ENCODE measurements around the gene MBNL3.
A peak's percentile ranks its signal among the peaks of the same experiment; 100 is the strongest.

The MBNL3 gene

DNA sequence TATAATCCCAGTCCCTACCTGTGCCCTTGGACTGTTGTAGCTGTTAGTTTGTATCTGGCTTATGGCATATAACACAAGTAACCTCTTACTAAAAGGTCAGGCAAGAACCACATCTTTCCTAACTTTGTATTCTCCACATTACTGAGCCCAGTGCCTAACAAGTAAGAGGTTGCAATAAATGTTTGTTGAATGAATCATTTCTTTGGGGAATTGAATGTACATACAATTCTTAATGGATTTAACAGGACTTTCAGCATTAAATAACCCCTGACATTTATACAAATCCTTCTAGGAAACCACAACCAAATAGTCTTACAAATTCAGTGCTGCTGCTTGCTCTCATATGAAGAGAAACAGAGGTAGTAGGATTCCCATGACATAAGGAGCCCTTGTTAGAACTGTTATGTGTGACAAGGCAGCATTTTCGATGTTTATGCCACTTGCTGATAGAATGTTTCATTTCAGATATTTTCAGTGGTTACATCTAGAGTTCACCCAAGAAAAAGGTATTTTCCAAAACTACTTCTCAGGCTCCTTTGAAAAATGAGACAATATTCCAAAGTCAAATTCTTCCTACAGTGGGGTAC, 62.0 kb downstream of the MBNL3 start:
- TF ChIP-seq, protein P1, sequence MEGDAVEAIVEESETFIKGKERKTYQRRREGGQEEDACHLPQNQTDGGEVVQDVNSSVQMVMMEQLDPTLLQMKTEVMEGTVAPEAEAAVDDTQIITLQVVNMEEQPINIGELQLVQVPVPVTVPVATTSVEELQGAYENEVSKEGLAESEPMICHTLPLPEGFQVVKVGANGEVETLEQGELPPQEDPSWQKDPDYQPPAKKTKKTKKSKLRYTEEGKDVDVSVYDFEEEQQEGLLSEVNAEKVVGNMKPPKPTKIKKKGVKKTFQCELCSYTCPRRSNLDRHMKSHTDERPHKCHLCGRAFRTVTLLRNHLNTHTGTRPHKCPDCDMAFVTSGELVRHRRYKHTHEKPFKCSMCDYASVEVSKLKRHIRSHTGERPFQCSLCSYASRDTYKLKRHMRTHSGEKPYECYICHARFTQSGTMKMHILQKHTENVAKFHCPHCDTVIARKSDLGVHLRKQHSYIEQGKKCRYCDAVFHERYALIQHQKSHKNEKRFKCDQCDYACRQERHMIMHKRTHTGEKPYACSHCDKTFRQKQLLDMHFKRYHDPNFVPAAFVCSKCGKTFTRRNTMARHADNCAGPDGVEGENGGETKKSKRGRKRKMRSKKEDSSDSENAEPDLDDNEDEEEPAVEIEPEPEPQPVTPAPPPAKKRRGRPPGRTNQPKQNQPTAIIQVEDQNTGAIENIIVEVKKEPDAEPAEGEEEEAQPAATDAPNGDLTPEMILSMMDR (conservative IDR thresholded peaks at IDR 0.05; ENCODE audit: low read depth, low read length), result no peak
- no peak overlapping the region for H3K4me3 ChIP-seq (ENCODE audit: low read length)
- peak; percentile 8 for DNase-seq (ENCODE audit: low read depth)

DNA sequence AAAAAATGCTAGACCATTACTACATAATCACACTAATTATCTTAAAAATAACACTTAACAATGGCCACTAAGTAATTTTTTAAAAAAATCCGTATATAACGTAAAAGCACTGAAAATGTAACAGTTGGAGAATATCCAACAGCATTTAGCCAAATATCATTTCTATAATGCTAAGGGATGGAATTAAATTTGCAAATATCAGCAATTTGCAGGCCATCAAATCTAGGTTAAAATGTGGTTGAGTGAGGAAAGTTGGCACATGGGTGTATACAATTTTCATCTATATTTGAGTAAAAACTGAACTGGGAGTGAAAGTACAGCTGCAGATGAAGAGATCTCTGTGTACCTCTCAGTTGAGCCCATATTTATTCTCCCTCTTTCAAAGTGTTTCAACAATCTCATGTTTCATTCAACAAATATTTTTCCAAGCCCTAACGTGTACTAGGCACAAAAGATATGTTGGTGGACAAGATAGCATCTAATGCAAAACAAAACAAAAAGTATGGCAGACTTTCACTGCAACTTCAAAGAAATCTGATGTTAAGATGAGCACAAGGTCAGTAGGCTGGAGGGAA, 63.0 kb downstream of the MBNL3 start:
- TF ChIP-seq, protein P1 (conservative IDR thresholded peaks at IDR 0.05; ENCODE audit: low read depth, low read length), result no peak
- no peak for DNase-seq (ENCODE audit: low read depth)

DNA sequence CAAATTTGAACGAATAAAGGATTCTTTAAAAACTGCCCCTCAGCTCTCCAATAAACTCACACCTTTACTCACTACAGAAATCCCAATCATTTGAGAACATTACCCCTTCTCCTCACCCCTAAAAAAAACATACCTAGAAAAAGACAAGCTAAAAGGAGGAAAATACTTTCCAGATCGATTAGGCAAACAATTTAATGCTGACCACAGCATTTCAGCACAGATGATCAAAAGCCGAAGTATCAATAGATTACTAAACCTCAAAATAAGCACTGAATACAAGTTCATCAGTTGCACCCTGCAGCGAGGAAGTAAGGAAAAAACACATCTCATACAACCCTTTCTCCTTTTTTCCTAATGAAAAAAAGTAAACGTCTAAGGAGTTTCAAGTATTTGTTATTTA, 65.5 kb downstream of the MBNL3 start:
- no peak overlapping the region for H3K4me3 ChIP-seq (ENCODE audit: low read length)
- DNase-seq (ENCODE audit: low read depth), result no peak
- TF ChIP-seq, protein P1 (conservative IDR thresholded peaks at IDR 0.05; ENCODE audit: low read depth, low read length), result no peak

More for the DNA sequence above, 63.0 kb downstream of the MBNL3 start:
- H3K4me3 ChIP-seq (ENCODE audit: low read length), result no peak overlapping the region

DNA sequence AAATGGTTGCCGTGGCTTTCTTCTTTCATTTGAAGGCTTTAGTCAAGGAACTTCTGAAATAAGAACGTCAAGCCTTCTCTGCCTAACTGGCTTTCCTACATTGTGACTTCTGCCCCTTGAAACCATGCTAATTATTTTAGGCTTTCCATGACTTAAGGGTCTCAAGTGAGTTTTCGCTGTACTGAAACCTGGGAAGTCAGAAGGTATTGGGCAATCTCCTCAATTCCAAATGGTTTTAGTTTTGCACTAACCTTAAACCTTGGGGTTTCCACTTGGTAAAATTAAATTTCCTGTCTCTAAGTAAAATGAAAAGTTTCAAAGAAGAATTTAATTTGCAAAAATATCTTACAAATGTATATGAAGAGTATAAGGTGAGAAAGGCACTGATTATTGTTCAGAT, 73.8 kb downstream of the MBNL3 start:
- DNase-seq (ENCODE audit: low read depth), result no peak
- no peak overlapping the region for H3K4me3 ChIP-seq (ENCODE audit: low read length)

DNA sequence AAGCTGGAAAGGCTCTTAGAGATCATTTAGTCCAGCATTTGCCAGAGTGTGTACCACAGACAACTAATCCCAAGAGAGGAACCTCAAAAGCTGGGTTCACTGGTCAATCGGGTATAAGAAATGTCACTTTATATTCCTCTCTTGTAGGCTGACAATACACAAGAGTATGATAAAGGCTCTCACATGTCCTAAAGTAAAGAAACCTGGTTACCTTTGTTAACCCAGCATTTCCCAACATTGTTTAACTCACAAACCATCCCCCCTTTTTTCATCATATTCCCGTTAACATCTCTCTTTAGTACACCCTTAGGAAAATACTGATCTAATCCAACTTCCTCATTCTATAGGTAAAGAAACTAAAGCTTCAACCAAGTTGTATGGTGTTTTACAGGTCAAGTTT, 74.4 kb downstream of the MBNL3 start:
- TF ChIP-seq, protein P1 (conservative IDR thresholded peaks at IDR 0.05; ENCODE audit: low read depth, low read length), result no peak
- no peak for DNase-seq (ENCODE audit: low read depth)
- H3K4me3 ChIP-seq (ENCODE audit: low read length), result no peak overlapping the region

More for the DNA sequence above, 73.8 kb downstream of the MBNL3 start:
- TF ChIP-seq, protein P1 (conservative IDR thresholded peaks at IDR 0.05; ENCODE audit: low read depth, low read length), result no peak

DNA sequence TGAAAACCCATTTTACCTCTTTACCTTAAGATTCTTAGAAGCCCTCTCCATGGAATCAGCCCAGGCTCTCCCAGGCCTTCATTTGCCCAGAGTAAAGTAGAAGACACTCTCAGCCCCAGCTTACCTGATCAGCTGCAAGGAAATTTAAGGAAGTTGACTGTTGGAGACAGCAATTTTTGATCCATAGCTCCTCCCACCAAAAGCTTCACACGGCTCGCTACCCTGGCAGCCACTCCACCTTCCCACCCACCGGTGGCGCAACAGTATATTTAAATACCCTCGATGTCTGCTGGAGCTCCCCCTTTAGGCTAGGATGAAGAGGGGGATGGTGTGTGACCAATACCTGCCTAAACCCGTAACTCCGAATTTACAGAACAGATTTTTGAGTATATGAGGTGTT, 75.4 kb downstream of the MBNL3 start:
- no peak overlapping the region for H3K4me3 ChIP-seq (ENCODE audit: low read length)
- TF ChIP-seq, protein P1 (conservative IDR thresholded peaks at IDR 0.05; ENCODE audit: low read depth, low read length), result no peak
- DNase-seq (ENCODE audit: low read depth), result no peak

DNA sequence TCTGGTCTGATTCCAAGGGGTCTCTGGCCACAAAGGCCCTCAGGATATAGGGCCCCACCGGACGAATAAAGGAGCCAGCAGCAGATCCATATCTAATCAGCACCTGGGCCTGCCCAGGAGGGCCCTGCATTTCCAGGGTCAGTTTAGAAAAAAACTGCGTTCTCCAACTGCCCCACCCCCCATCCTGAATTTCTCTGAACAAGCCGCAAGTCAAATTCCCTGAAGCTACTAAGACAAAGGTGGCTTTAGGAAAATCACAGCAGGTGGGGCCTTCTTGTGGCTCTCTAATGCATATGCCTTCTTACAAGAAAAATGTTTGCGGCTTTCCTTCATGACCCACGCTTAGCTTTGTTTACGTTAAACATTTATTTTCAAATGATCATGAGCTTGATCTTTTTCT, 76.6 kb downstream of the MBNL3 start:
- TF ChIP-seq, protein P1 (conservative IDR thresholded peaks at IDR 0.05; ENCODE audit: low read depth, low read length), result no peak
- no peak for DNase-seq (ENCODE audit: low read depth)
- H3K4me3 ChIP-seq (ENCODE audit: low read length), result no peak overlapping the region
